Prostate gland (tissue), 2 donors: ENCODE data around the gene ZNF106. TPM values are rescaled to one million over a fixed set of nuclear protein-coding genes. Genes with fewer than 3 reads are reported as not detected.

Experiments used
- DNase-seq: peaks from one replicate; pipeline ENCODE4 v3.0.0-alpha.2; 2019; ENCODE audit warnings: low spot score
- H3K27ac ChIP-seq, 2 donors: fragments of 200-600 bp; sonication (generic); 2 replicates each; pipeline ENCODE4 v1.5.1; 2017 to 2019
- H3K27me3 ChIP-seq: fragments of 200-600 bp; sonication (generic); replicated peaks from 2 replicates; pipeline ENCODE4 v1.5.1; 2019; ENCODE audit not compliant: insufficient read depth
- H3K36me3 ChIP-seq, 2 donors: fragments of 200-600 bp; sonication (generic); 1 replicate in 1 of 2; 2 replicates in 1 of 2; pipeline versions ENCODE4 v1.5.1 to v1.8.1; 2017 to 2019
- H3K4me1 ChIP-seq: fragments of 200-600 bp; sonication (generic); replicated peaks from 2 replicates; pipeline ENCODE4 v1.5.1; 2019
- H3K4me3 ChIP-seq, 2 donors: fragments of 200-600 bp; sonication (generic); 2 replicates each; pipeline ENCODE4 v1.5.1; 2017 to 2019
- H3K9me3 ChIP-seq: fragments of 200-600 bp; sonication (generic); 2 replicates; pipeline ENCODE4 v1.5.1; 2017
- CTCF ChIP-seq, 4 experiments: fragments of 200-600 bp in 2 of 4; fragments of 450-650 bp in 2 of 4; sonication (generic) in 2 of 4; IDR thresholded peaks; 1 replicate in 3 of 4; 2 replicates in 1 of 4; pipeline ENCODE4 v1.5.1; 2016 to 2019; ENCODE audit warnings: antibody characterized with exemption in 4 of 4, mild to moderate bottlenecking in 2 of 4, moderate library complexity in 2 of 4
- POLR2A ChIP-seq: fragments of 450-650 bp; IDR thresholded peaks from one replicate; pipeline ENCODE4 v1.6.1; 2016; ENCODE audit warnings: antibody characterized with exemption, mild to moderate bottlenecking
- POLR2AphosphoS5 ChIP-seq: sonication (generic); formaldehyde crosslinking; IDR thresholded peaks from one replicate; pipeline ENCODE4 v1.6.1; 2017; ENCODE audit warnings: antibody characterized with exemption
- WGBS: methylation state at CpG from one replicate; pipeline ENCODE4 v1.1.5; 2018; 5-methylcytosine and 5-hydroxymethylcytosine counted together
- intact Hi-C: fragments of 100-400 bp; cut with DNase I; formaldehyde crosslinking; loops from one replicate; pipeline ENCODE4 v1.14.2; 2022
- total RNA-seq, 2 donors: library from RNA; depleted of rRNA; stranded (reverse); fragments of >200 nt; gene quantifications; one replicate each; pipeline ENCODE4 v1.1.0, GENCODE V29; 2016

ZNF106 gene
- total RNA-seq, 2 donors from 2014 or later, result 49.5 to 79.5 TPM

DNA sequence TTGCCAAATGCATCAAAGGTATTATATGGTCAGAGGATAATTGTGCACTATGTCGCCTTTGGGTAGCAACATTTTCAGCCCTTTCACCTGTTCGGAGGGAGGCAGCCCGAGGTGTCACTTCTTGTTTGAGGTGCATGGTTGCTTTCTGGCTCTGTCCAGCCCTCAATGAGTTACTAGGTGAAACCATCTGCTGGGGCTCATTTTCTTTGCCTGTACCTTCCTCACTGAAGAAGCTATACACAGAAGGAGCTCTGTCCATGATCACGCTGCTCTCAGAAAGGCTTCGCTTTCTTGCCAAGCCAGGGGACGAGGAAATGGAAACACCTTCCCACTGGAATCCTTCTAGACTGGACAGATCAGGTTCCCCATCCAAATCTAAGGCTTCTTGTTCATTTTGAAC is 42.7 kb downstream of the ZNF106 start:
- intact Hi-C loops, result no loop called here

GRCh38 chr15:42447599-42447998 is 43.3 kb downstream of the ZNF106 start:
- DNase-seq, result no peak
- Histone ChIP-seq H3K4me1 (no peaks in the 10 kb centered on the region), H3K36me3 (peaks cover 0 to 15% of the 10 kb centered on the region in 2 donors), H3K27ac (no peak overlapping the region), H3K9me3 (no peaks in the 10 kb centered on the region), H3K27me3 (no peaks in the 10 kb centered on the region), H3K4me3 (no peak overlapping the region)
- intact Hi-C loops, result no loop called here
- 94% methylated on average over 2 of the region's 2 CpGs for WGBS
- TF ChIP-seq POLR2AphosphoS5, result no peak
- no peak for TF ChIP-seq CTCF (IDR thresholded peaks at IDR 0.05)
- TF ChIP-seq POLR2A, result no peak

More for the DNA sequence above, 42.7 kb downstream of the ZNF106 start:
- Histone ChIP-seq H3K4me3 (no peak overlapping the region), H3K9me3 (no peaks in the 10 kb centered on the region), H3K27me3 (no peaks in the 10 kb centered on the region), H3K27ac (no peak overlapping the region), H3K4me1 (no peaks in the 10 kb centered on the region), H3K36me3 (peaks cover 0 to 15% of the 10 kb centered on the region in 2 donors)
- TF ChIP-seq CTCF (IDR thresholded peaks at IDR 0.05) (no peak), POLR2AphosphoS5 (no peak), POLR2A (no peak)
- WGBS, result 96% methylated on average over 6 of the region's 6 CpGs
- no peak for DNase-seq

- Histone ChIP-seq H3K4me3 (no peak overlapping the region), H3K27me3 (no peaks in the 10 kb centered on the region), H3K4me1 (no peaks in the 10 kb centered on the region), H3K27ac (no peak overlapping the region), H3K36me3 (peaks cover 0 to 6% of the 10 kb centered on the region in 2 donors), H3K9me3 (no peaks in the 10 kb centered on the region)
- intact Hi-C loops, result no loop called here
- TF ChIP-seq CTCF (IDR thresholded peaks at IDR 0.05), result no peak
- TF ChIP-seq POLR2AphosphoS5, result no peak
- no peak for TF ChIP-seq POLR2A
- DNase-seq, result no peak
Measured at GRCh38 chr15:42445551-42445950, 45.4 kb downstream of the ZNF106 start.

- TF ChIP-seq CTCF (IDR thresholded peaks at IDR 0.05) (no peak), POLR2AphosphoS5 (peak; percentile 12), POLR2A (no peak)
- 38% methylated on average over 5 of the region's 5 CpGs for WGBS
- H3K4me3 ChIP-seq, result no peak overlapping the region
- peaks cover 0 to 5% of the 10 kb centered on the region in 2 donors for H3K36me3 ChIP-seq
- no peak overlapping the region for H3K27ac ChIP-seq
- H3K9me3 ChIP-seq, result no peaks in the 10 kb centered on the region
- H3K27me3 ChIP-seq, result no peaks in the 10 kb centered on the region
- intact Hi-C loops, result no loop called here
- DNase-seq, result peak; percentile 42
- no peaks in the 10 kb centered on the region for H3K4me1 ChIP-seq
Measured at GRCh38 chr15:42444415-42445063, 46.4 kb downstream of the ZNF106 start.
